Upper lobe of right lung (tissue), 1 donor: Measurements from ENCODE around the gene GMDS. TPM values are rescaled to one million over a fixed set of nuclear protein-coding genes. Genes with fewer than 3 reads are reported as not detected.

ENCODE experiments used
- ATAC-seq: fragments of 200-7000 bp; cut with Tn5 transposase; one replicate; pipeline ENCODE4 v1.9.1; 2020; ENCODE audit warnings: mild to moderate bottlenecking, moderate library complexity
- DNase-seq: peaks from one replicate; pipeline ENCODE4 v3.0.0-alpha.2; 2020
- H3K27ac ChIP-seq: fragments of 200-600 bp; one replicate; pipeline ENCODE4 v1.8.0; 2022
- H3K27me3 ChIP-seq: fragments of 200-600 bp; one replicate; pipeline ENCODE4 v1.8.0; 2022; ENCODE audit warnings: mild to moderate bottlenecking
- H3K36me3 ChIP-seq: fragments of 200-600 bp; one replicate; pipeline ENCODE4 v1.8.0; 2022
- H3K4me1 ChIP-seq: fragments of 200-600 bp; one replicate; pipeline ENCODE4 v1.8.0; 2022
- H3K4me3 ChIP-seq: fragments of 200-600 bp; one replicate; pipeline ENCODE4 v1.8.0; 2022; ENCODE audit warnings: mild to moderate bottlenecking
- H3K9me3 ChIP-seq: fragments of 200-600 bp; one replicate; pipeline ENCODE4 v1.8.0; 2022
- intact Hi-C: fragments of 100-400 bp; cut with DNase I; formaldehyde crosslinking; loops from one replicate; pipeline ENCODE4 v1.11.0; 2022
- total RNA-seq: library from RNA; stranded (reverse); fragmentation: NEBNext Ultra II Directional; extraction: Animal tissue kit (Norgen Biotek cat#: 25700); gene quantifications from one replicate; pipeline ENCODE4 v1.2.1, GENCODE V29; 2021
- TF ChIP-seq, protein P1 (sequence below): fragments of 200-600 bp; IDR thresholded peaks from one replicate; pipeline ENCODE4 v1.8.0; 2022; ENCODE audit warnings: antibody characterized with exemption
- donor health status: DM: no; HTN: yes; CAD: no; lungs with severe emphysema.

GMDS gene
- total RNA-seq, 1 donor from 2014 or later, result 12.2 TPM

DNA sequence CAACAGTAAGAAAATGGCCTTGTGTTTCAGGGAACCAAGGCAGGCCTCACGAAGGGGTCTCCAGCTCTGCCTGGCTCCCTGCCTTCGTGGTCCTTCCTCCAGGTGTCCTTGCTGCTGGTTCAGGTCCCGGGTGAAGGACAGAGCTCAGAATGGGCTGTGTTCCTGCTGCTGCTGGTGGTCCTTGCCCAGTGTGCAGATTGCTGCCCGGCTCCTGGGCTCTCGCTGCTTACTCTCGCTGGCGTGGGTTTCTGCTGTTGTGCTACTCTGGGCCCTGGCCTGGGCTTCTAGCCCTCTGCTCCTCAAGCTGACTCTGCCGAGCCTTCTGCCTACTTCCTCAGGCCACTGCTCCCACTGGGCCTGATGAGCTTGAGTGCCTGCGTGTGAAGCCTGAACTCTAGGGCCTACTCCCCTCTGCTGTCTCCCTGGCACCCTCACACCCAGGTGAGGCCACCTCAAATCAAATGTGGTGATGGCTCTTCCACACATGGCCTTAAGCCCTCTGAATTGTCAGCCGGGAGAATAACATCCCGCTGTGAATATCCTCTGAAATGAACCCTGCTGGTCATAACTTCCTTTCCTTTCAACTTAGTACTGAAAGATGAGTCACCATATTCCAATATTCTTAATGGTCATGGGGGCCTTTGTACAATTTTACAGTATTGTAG is 464.1 kb downstream of the GMDS start:
- no peaks in the 10 kb centered on the region for H3K27me3 ChIP-seq
- DNase-seq (no peak), ATAC-seq (no peak)
- no peaks in the 10 kb centered on the region for H3K9me3 ChIP-seq
- TF ChIP-seq, protein P1, sequence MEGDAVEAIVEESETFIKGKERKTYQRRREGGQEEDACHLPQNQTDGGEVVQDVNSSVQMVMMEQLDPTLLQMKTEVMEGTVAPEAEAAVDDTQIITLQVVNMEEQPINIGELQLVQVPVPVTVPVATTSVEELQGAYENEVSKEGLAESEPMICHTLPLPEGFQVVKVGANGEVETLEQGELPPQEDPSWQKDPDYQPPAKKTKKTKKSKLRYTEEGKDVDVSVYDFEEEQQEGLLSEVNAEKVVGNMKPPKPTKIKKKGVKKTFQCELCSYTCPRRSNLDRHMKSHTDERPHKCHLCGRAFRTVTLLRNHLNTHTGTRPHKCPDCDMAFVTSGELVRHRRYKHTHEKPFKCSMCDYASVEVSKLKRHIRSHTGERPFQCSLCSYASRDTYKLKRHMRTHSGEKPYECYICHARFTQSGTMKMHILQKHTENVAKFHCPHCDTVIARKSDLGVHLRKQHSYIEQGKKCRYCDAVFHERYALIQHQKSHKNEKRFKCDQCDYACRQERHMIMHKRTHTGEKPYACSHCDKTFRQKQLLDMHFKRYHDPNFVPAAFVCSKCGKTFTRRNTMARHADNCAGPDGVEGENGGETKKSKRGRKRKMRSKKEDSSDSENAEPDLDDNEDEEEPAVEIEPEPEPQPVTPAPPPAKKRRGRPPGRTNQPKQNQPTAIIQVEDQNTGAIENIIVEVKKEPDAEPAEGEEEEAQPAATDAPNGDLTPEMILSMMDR, result no peak
- no peak overlapping the region for H3K4me3 ChIP-seq
- H3K4me1 ChIP-seq, result no peaks in the 10 kb centered on the region
- no peak overlapping the region for H3K27ac ChIP-seq
- H3K36me3 ChIP-seq, result no peaks in the 10 kb centered on the region
- intact Hi-C loops, result no loop called here

DNA sequence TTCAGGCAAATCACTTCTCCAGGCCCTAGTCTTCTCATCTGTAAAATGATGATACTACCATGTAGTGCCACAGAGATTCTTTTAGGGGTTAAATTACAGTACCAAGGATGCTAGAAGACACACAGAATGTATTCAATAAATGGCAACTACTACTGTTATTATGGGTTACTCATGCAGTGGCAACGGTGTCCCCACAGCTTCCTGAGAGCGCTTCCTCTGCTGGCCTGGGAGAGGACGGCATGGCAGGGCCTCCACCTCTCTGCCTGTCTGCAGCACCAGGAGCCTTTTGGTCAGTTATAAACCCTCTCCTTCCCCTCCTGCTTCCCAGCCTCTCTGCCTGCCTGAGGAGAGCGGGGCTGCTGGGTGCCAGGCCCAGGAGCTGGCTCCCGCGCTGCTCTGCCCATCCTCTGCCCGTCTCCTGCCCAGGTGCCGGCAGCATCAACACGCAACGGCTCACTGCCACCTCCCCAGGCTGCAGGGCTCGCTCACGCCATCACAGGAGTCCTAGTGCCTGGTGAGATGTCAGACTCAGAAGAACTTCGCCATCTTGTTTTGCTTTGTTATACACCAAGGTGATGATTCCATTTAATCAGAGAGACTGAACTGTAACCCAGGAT is 465.0 kb downstream of the GMDS start:
- no peaks in the 10 kb centered on the region for H3K4me1 ChIP-seq

DNA sequence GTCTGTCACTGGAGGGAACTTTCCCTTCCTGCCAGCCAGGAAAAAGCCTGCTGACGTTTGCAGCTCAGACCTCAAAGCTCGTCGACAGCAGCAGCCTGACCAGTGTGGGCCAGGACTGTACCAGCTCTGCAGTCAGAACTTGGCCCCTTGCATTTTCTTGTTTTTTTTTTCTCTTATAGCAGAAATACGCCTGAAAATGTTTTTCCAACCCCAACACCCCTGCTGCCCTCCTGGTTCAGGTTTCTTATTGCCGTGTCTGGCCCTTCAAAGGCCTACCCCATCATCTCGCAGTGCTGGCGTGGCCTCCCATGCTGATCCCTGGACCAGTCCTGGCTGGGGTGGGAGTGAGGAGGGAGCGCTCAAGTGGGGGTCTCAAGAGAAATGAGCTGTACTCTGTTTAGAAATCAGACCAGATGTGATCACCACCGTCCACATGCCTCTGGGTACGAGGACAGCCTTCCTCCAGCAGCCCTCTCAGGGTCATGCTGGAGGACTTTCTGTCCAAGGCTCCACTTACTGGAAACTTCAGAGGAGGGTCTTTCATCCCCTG is 466.6 kb downstream of the GMDS start:
- TF ChIP-seq, protein P1, result no peak
- intact Hi-C loops, result no loop called here
- H3K27ac ChIP-seq, result no peak overlapping the region
- H3K9me3 ChIP-seq, result no peaks in the 10 kb centered on the region
- DNase-seq, result no peak
- H3K4me1 ChIP-seq, result no peaks in the 10 kb centered on the region
- ATAC-seq, result no peak
- H3K4me3 ChIP-seq, result no peak overlapping the region
- H3K27me3 ChIP-seq, result no peaks in the 10 kb centered on the region
- no peaks in the 10 kb centered on the region for H3K36me3 ChIP-seq

More for the DNA sequence above, 465.0 kb downstream of the GMDS start:
- no peak overlapping the region for H3K27ac ChIP-seq
- TF ChIP-seq, protein P1, result no peak
- ATAC-seq (peak; percentile 31), DNase-seq (no peak)
- intact Hi-C loops, result no loop called here
- H3K4me3 ChIP-seq, result no peak overlapping the region
- no peaks in the 10 kb centered on the region for H3K36me3 ChIP-seq
- no peaks in the 10 kb centered on the region for H3K27me3 ChIP-seq
- H3K9me3 ChIP-seq, result no peaks in the 10 kb centered on the region

DNA sequence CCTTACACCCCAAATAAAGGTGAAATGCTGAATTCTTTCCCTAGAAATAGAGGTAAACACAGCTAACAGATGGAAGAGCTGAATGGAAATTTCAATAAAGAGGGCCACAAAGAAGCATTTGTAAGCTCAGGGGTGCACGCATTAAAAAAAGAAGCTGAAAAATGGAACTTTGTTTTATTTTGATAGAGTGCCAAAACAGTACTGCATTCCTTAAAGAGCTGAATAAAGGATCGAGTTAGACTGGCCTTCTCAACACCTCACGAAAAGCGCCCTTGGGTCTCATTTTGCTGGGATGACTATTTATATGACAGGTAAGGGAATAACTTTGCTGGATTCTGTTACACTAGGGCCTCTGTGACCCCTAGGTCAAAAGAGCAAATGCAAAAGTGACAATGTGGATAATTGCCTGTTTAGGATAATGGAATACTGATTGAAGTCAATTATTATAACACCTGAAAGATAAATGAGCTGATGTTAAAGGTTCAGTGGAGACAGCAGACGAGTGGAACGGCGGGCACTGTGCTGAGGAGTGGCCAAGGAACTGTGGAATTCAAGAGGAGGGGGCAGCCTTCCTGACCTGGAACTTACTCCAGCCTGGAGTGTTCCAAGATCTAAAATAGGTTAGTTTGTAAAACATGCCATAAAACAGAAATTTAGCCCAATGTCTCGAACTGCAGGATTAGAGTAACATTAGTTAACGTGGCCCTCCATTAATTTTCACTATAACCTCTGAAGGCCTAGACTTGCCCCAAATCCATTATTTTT is 467.3 kb downstream of the GMDS start:
- Histone ChIP-seq H3K27me3 (no peaks in the 10 kb centered on the region), H3K27ac (no peak overlapping the region), H3K4me3 (no peak overlapping the region), H3K4me1 (no peaks in the 10 kb centered on the region), H3K36me3 (no peaks in the 10 kb centered on the region), H3K9me3 (no peaks in the 10 kb centered on the region)
- DNase-seq, result no peak
- no peak for ATAC-seq
- TF ChIP-seq, protein P1, result no peak
- intact Hi-C loops, result no loop called here

DNA sequence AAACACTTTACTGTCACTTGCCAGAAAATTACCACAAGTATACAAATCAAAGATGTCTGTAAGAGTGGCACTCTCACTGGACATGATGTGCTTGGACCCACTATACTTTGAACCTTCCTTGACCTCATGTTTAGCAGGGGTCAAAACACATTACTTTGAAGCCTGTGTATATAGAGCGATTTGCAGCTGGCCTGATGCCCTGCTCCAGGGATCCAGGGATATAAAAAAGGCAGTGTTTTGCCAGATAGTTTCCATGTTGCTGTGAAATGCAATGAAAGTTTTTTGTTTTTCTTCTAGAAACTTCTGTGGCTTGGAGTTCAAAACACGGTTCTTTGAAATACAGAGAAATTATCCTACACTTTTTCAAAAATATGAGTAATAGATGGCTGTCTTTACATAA is 470.0 kb downstream of the GMDS start:
- intact Hi-C loops, result no loop called here
- Histone ChIP-seq H3K36me3 (no peaks in the 10 kb centered on the region), H3K4me3 (no peak overlapping the region), H3K27ac (no peak overlapping the region), H3K9me3 (no peaks in the 10 kb centered on the region), H3K4me1 (no peaks in the 10 kb centered on the region), H3K27me3 (no peaks in the 10 kb centered on the region)
- TF ChIP-seq, protein P1, result no peak
- ATAC-seq, result no peak
- DNase-seq, result no peak
